ENCODE measurements around the gene NF2. TPM values are rescaled to one million over a fixed set of nuclear protein-coding genes. Genes with fewer than 3 reads are reported as not detected.

NF2 gene
- total RNA-seq, 1 experiment from 2014 or later = 190 TPM

- POLR2A ChIA-PET = no interaction called here
- no peak overlapping the region for H3K27ac ChIP-seq (ENCODE audit: low read length)
- H3K4me3 ChIP-seq (ENCODE audit: low read depth in 2 of 2, low read length in 2 of 2) = no peak overlapping the region
- no peaks in the 10 kb centered on the region for H3K9me3 ChIP-seq (ENCODE audit: control insufficient read depth, insufficient read depth, low read depth, low read length)
- no peaks in the 10 kb centered on the region for H3K36me3 ChIP-seq (ENCODE audit: control insufficient read depth, insufficient read depth, low read length)
- TF ChIP-seq, protein P1, sequence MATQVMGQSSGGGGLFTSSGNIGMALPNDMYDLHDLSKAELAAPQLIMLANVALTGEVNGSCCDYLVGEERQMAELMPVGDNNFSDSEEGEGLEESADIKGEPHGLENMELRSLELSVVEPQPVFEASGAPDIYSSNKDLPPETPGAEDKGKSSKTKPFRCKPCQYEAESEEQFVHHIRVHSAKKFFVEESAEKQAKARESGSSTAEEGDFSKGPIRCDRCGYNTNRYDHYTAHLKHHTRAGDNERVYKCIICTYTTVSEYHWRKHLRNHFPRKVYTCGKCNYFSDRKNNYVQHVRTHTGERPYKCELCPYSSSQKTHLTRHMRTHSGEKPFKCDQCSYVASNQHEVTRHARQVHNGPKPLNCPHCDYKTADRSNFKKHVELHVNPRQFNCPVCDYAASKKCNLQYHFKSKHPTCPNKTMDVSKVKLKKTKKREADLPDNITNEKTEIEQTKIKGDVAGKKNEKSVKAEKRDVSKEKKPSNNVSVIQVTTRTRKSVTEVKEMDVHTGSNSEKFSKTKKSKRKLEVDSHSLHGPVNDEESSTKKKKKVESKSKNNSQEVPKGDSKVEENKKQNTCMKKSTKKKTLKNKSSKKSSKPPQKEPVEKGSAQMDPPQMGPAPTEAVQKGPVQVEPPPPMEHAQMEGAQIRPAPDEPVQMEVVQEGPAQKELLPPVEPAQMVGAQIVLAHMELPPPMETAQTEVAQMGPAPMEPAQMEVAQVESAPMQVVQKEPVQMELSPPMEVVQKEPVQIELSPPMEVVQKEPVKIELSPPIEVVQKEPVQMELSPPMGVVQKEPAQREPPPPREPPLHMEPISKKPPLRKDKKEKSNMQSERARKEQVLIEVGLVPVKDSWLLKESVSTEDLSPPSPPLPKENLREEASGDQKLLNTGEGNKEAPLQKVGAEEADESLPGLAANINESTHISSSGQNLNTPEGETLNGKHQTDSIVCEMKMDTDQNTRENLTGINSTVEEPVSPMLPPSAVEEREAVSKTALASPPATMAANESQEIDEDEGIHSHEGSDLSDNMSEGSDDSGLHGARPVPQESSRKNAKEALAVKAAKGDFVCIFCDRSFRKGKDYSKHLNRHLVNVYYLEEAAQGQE (IDR thresholded peaks at IDR 0.05; ENCODE audit: insufficient read depth in 1 of 2, low read depth in 2 of 2, low read length in 1 of 2) = no peak
- no peak for TF ChIP-seq POLR2AphosphoS5 (IDR thresholded peaks at IDR 0.05; ENCODE audit: low read depth, low read length)
- TF ChIP-seq CTCF (IDR thresholded peaks at IDR 0.05) = no peak
- TF ChIP-seq SIN3A (IDR thresholded peaks at IDR 0.05; ENCODE audit: borderline replicate concordance, insufficient read depth, low read depth, low read length) = no peak
- no peak for TF ChIP-seq TCF7L2 (IDR thresholded peaks at IDR 0.05; ENCODE audit: low read depth, low read length)
- H3K27me3 ChIP-seq (ENCODE audit: control insufficient read depth, insufficient read depth, low read length) = no peaks in the 10 kb centered on the region
- DNase-seq (ENCODE audit: low read depth, low spot score) (no peak), ATAC-seq (no peak)
- H3K4me1 ChIP-seq (ENCODE audit: control insufficient read depth, insufficient read depth, low read length) = peaks cover 7% of the 10 kb centered on the region
- CTCF ChIA-PET = no interaction called here
- intact Hi-C loops (cut with micrococcal nuclease; ENCODE audit: unreplicated experiment) = no loop called here
- in situ Hi-C loops (cut with HindIII; ENCODE audit: low pct_unique_long_range_greater_than_20kb, low sequenced_read_pairs) = no loop called here
- BruUV-seq (replicated peaks) = no TSS peak
These were observed 109.8 kb downstream of the NF2 start for GRCh38 chr22:29713156-29713727.

DNA sequence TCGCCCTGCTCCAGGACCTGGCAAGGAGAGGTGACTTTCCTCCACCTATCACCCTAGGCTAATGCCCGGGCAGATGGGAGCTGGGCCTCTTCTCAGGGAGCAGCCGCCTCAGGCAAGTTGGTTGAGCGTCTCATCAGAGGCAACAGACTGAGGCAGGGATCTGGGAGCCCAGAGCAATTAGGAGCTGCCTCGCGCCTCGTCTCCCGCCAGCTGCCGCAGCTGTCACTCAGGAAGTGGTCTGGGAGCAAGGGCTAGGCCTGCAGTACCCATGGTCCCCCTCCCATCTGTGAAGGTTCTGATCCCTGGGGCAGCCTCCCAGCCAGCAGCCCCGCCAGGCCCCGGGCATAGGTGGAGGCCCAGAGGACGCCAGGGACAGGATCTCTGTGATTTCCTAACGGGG lies 111.8 kb downstream of the NF2 start:
- Histone ChIP-seq H3K27me3 (ENCODE audit: control insufficient read depth, insufficient read depth, low read length) (no peaks in the 10 kb centered on the region), H3K4me1 (ENCODE audit: control insufficient read depth, insufficient read depth, low read length) (peaks cover 7% of the 10 kb centered on the region), H3K27ac (ENCODE audit: low read length) (no peak overlapping the region), H3K9me3 (ENCODE audit: control insufficient read depth, insufficient read depth, low read depth, low read length) (no peaks in the 10 kb centered on the region), H3K4me3 (ENCODE audit: low read depth in 2 of 2, low read length in 2 of 2) (no peak overlapping the region), H3K36me3 (ENCODE audit: control insufficient read depth, insufficient read depth, low read length) (no peaks in the 10 kb centered on the region)
- no peak for TF ChIP-seq CTCF (IDR thresholded peaks at IDR 0.05)
- TF ChIP-seq, protein P1 (IDR thresholded peaks at IDR 0.05; ENCODE audit: insufficient read depth in 1 of 2, low read depth in 2 of 2, low read length in 1 of 2) = no peak
- no peak for TF ChIP-seq TCF7L2 (IDR thresholded peaks at IDR 0.05; ENCODE audit: low read depth, low read length)
- no peak for TF ChIP-seq POLR2AphosphoS5 (IDR thresholded peaks at IDR 0.05; ENCODE audit: low read depth, low read length)
- no peak for TF ChIP-seq SIN3A (IDR thresholded peaks at IDR 0.05; ENCODE audit: borderline replicate concordance, insufficient read depth, low read depth, low read length)
- CTCF ChIA-PET = no interaction called here
- POLR2A ChIA-PET = no interaction called here
- ATAC-seq = no peak
- in situ Hi-C loops (cut with HindIII; ENCODE audit: low pct_unique_long_range_greater_than_20kb, low sequenced_read_pairs) (no loop called here), intact Hi-C loops (cut with micrococcal nuclease; ENCODE audit: unreplicated experiment) (no loop called here)
- BruUV-seq (replicated peaks) = no TSS peak
- no peak for DNase-seq (ENCODE audit: low read depth, low spot score)
